GM04504 (cell line): ENCODE data around the gene LRRC23.

Experiments
- DNase-seq: peaks from one replicate; pipeline ENCODE4 v3.0.0-alpha.2; 2012; ENCODE audit warnings: low read depth

Gene LRRC23

GRCh38 chr12:6943722-6944380 is 39.2 kb downstream of the LRRC23 start, which contains the start of the genes C12orf57 and RNU7-1:
Gene C12orf57 (plus strand): TSS chr12:6944022. CDS start chr12:6944122, 100 bp downstream.
Gene RNU7-1 (plus strand): TSS chr12:6943816.
- DNase-seq = peak; percentile 69

GRCh38 chr12:6944381-6945186 is 40.0 kb downstream of the LRRC23 start:
- DNase-seq = peak; percentile 75

GRCh38 chr12:6945613-6946012 is 41.0 kb downstream of the LRRC23 start:
- DNase-seq = no peak

GRCh38 chr12:6946033-6946919 is 41.7 kb downstream of the LRRC23 start:
- no peak for DNase-seq

DNA sequence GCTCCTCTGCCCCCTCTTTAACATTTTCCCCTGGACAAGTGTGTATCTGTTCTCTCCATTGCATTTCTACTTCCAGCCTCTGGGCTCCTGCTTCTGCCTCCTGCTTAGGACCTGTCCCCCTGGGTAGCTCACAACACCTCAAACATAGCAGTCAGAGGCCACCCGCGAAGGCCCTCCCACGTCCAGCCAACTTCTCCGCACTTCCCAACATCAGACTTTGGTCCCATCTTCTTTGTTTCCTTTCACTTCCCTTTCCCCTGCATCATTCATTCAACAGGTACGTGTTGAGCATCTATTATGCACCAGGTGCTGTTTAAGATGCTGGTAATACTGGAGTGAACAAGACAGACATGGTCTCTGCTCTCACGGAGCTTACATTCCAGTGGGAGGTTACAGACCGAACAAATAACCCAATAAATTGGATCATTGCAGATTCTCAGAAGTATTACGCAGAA is 42.3 kb downstream of the LRRC23 start:
- no peak for DNase-seq

- no peak for DNase-seq
Measured at GRCh38 chr12:6947615-6948014, 43.0 kb downstream of the LRRC23 start.

- no peak for DNase-seq
Measured at GRCh38 chr12:6948873-6949594, 44.4 kb downstream of the LRRC23 start.

GRCh38 chr12:6950401-6950801 is 45.8 kb downstream of the LRRC23 start:
- DNase-seq = no peak

DNA sequence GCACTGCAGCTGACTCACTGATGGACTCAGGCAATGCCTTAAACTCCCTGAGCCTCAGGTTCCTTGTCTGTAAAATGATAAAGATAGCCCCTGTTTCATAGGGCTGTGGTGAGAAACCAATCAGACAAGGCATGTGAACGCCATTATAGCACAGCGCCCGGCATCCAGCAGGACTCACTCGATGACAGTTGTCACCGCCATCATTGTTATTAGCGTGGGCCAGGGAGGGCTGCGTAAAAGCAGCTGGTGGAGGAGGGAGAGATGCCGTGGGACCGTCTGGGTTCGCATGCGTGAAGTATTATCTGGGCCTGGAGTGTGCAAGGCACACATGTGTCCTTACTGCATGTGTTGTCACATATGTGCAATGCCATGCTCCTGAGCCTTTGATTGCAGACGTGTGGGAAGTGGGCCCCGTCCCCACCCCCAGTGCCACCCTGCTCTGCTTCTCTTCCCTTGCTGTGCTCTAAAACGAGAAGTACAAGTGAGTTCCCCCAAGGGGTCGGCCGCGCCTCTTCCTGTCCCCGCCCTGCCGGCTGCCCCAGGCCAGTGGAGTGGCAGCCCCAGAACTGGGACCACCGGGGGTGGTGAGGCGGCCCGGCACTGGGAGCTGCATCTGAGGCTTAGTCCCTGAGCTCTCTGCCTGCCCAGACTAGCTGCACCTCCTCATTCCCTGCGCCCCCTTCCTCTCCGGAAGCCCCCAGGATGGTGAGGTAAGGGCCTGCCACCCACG is 46.4 kb downstream of the LRRC23 start, which contains the start of gene PTPN6:
Gene PTPN6 (plus strand): TSS at position 546 of the 730 bp plus-strand sequence. CDS start 157 bp downstream, at position 703.
- DNase-seq = no peak

GRCh38 chr12:6951551-6952120 is 47.0 kb downstream of the LRRC23 start:
- no peak for DNase-seq

DNA sequence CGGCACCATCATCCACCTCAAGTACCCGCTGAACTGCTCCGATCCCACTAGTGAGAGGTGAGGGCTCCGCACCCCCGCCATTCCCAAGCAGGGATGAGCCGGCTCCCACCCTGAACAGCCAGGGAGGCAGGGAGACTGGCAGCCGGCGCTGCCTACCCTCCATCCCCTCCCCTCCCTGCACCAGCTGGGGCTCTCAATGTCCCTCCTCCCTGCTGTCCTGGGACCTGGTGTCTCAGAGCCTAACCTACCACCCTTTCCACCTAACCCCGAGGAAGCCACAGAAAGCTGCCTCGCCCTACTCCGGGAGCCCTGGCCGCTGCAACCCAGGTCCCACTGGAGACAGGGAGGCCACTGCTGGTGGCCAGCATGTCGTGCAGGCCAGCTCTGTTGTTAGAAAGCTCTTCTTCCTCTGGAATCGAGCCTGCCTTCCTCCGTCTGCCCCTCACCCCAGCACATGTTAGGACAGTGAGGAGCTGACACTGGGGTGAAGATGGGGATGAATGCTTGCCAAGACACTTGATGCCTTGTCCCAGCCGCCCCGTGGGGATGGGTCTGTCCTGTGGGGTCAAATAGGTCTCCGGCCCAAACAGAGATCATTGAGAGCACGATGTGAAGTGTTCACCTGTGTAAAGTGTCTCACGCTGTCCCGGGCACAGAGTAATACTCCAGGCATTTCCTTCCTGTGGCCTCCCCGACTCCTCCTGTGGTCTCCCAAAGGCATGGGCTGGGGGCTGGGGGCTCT is 47.7 kb downstream of the LRRC23 start:
- DNase-seq = no peak

GRCh38 chr12:6952863-6953441 is 48.3 kb downstream of the LRRC23 start:
- no peak for DNase-seq

DNA sequence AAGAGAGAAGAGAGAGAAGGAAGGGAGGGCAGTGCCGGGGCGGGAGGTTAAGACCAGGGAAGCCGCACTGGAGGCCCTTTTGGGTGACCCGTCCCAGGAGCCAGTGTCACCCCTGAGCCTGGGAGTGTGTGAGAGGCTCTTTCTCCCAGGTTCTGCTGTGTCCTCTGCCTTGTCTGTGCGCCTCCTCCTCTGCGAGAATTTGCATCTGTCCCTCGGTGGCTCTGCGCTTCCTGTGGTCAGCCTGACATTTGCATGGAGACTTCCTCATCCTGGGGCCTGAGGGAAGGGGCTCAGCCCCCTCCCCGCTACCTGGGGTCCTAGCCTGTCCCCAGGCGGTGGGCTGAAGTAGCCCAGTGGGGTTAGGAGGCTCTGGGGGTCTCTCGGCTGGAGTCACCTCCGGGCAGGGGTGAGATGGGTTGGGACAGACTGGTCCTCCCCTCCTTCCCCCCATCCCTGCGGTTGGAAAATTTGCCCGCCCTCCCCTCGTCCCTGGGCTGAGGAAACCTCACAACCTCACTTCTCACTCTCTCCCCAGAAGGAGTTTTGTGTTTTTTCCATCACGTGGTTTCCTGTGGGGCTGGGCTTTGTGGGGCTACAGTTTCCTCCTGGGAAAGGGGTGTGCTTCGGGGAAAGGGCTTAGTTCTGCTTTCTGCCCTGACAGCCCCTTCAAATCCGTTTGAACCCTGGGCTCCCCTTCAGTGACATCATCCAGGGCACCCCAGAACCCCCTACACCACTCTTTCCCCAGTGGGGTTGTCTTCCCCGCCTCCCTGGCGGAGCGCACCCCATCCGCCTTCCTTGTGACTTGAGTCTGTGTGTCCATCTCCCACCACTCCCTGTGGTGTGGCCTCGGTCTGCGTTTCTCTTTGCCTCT is 49.1 kb downstream of the LRRC23 start:
- no peak for DNase-seq

DNA sequence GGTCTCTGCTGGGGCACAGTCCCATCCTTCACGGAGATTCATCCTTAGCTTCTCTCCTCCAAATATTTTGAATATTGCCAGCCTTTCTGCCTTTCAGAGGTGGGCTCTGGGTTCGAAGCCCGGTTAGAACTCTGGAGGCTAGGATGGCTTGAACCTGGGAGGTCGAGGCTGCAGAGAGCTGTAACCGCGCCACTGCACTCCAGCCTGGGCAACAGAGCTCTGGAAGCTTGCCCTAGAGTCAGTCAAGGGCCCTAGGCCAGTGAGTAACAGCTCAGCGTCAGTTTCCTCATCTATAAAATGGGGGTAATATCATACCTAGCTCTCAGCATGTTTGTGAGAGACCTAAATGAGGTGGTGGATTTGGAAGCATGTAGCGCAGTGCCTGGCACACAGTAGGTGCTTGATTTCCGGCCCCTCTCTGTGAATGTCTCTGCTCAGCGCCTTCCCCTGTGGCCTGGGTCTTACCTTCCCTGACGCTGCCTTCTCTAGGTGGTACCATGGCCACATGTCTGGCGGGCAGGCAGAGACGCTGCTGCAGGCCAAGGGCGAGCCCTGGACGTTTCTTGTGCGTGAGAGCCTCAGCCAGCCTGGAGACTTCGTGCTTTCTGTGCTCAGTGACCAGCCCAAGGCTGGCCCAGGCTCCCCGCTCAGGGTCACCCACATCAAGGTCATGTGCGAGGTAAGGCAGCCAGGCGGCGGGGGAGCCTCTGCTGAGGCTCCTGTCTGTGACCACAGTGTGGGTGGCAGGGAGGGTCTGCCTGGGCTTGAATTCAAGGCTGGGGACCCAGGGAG is 49.9 kb downstream of the LRRC23 start:
- no peak for DNase-seq

GRCh38 chr12:6955108-6956020 is 50.7 kb downstream of the LRRC23 start:
- no peak for DNase-seq

- no peak for DNase-seq
Measured at GRCh38 chr12:6956021-6956727, 51.6 kb downstream of the LRRC23 start.
